ENCODE data around the gene GATAD2B. TPM values are rescaled to one million over a fixed set of nuclear protein-coding genes. Genes with fewer than 3 reads are reported as not detected.
"Not testable (repeated sequence)": the region's sequence is repeated elsewhere in the genome, so short reads cannot be mapped to it uniquely, and the experiment has no call there.

GATAD2B gene
- total RNA-seq, 1 donor, result 11.6 TPM

GRCh38 chr1:153786038-153786790 lies 136.6 kb downstream of the GATAD2B start:
- Histone ChIP-seq H3K9me3 (ENCODE audit: low read depth, low read length) (no peaks in the 10 kb centered on the region), H4K20me1 (ENCODE audit: insufficient read depth, low read length) (no peaks in the 10 kb centered on the region), H3K27ac (ENCODE audit: low read depth, low read length) (no peak overlapping the region), H2AFZ (ENCODE audit: low read length) (no peak overlapping the region), H3K36me3 (ENCODE audit: insufficient read depth, low read length) (no peaks in the 10 kb centered on the region), H3K4me3 (ENCODE audit: insufficient read depth, low read length) (no peak overlapping the region), H3K79me2 (ENCODE audit: insufficient read depth, low read length) (no peaks in the 10 kb centered on the region), H3K4me1 (ENCODE audit: insufficient read depth, low read length) (peaks cover 28% of the 10 kb centered on the region), H3K4me2 (ENCODE audit: insufficient read depth, low read length) (no peak overlapping the region), H3K27me3 (ENCODE audit: insufficient read depth, low read length) (no peaks in the 10 kb centered on the region)
- no peak for DNase-seq (ENCODE audit: insufficient read length, low spot score, missing footprints)
- no peak for TF ChIP-seq CTCF (IDR thresholded peaks at IDR 0.05; ENCODE audit: extremely low read depth, low read depth, low read length)

GRCh38 chr1:153783233-153784190 lies 139.3 kb downstream of the GATAD2B start:
- TF ChIP-seq CTCF (IDR thresholded peaks at IDR 0.05; ENCODE audit: extremely low read depth, low read depth, low read length), result no peak
- DNase-seq (ENCODE audit: insufficient read length, low spot score, missing footprints), result peak; percentile 99
- Histone ChIP-seq H3K36me3 (ENCODE audit: insufficient read depth, low read length) (no peaks in the 10 kb centered on the region), H3K27me3 (ENCODE audit: insufficient read depth, low read length) (no peaks in the 10 kb centered on the region), H3K4me1 (ENCODE audit: insufficient read depth, low read length) (peaks cover 11% of the 10 kb centered on the region), H4K20me1 (ENCODE audit: insufficient read depth, low read length) (no peaks in the 10 kb centered on the region), H2AFZ (ENCODE audit: low read length) (peak overlapping the region; percentile 94), H3K4me2 (ENCODE audit: insufficient read depth, low read length) (peak overlapping the region; percentile 97), H3K9me3 (ENCODE audit: low read depth, low read length) (no peaks in the 10 kb centered on the region), H3K4me3 (ENCODE audit: insufficient read depth, low read length) (peak overlapping the region; percentile 85), H3K27ac (ENCODE audit: low read depth, low read length) (peak overlapping the region; percentile 93), H3K79me2 (ENCODE audit: insufficient read depth, low read length) (no peaks in the 10 kb centered on the region)

- peak overlapping the region; percentile 94 for H2AFZ ChIP-seq (ENCODE audit: low read length)
- not testable (repeated sequence) for H3K27me3 ChIP-seq (ENCODE audit: insufficient read depth, low read length); DNase-seq (ENCODE audit: insufficient read length, low spot score, missing footprints); H3K79me2 ChIP-seq (ENCODE audit: insufficient read depth, low read length); H3K9me3 ChIP-seq (ENCODE audit: low read depth, low read length); H3K36me3 ChIP-seq (ENCODE audit: insufficient read depth, low read length); H4K20me1 ChIP-seq (ENCODE audit: insufficient read depth, low read length)
- peak overlapping the region; percentile 97 for H3K4me2 ChIP-seq (ENCODE audit: insufficient read depth, low read length)
- peak overlapping the region; percentile 93 for H3K27ac ChIP-seq (ENCODE audit: low read depth, low read length)
- peak overlapping the region; percentile 85 for H3K4me3 ChIP-seq (ENCODE audit: insufficient read depth, low read length)
- peaks cover 15% of the 10 kb centered on the region for H3K4me1 ChIP-seq (ENCODE audit: insufficient read depth, low read length)
Measured at GRCh38 chr1:153782648-153783047, 140.1 kb downstream of the GATAD2B start.

GRCh38 chr1:153780551-153780950 lies 142.2 kb downstream of the GATAD2B start:
- no peak overlapping the region for H2AFZ ChIP-seq (ENCODE audit: low read length)
- peaks cover 22% of the 10 kb centered on the region for H3K4me1 ChIP-seq (ENCODE audit: insufficient read depth, low read length)
- no peak overlapping the region for H3K27ac ChIP-seq (ENCODE audit: low read depth, low read length)
- H3K4me2 ChIP-seq (ENCODE audit: insufficient read depth, low read length), result no peak overlapping the region
- H3K27me3 ChIP-seq (ENCODE audit: insufficient read depth, low read length), result no peaks in the 10 kb centered on the region
- H3K36me3 ChIP-seq (ENCODE audit: insufficient read depth, low read length), result no peaks in the 10 kb centered on the region
- DNase-seq (ENCODE audit: insufficient read length, low spot score, missing footprints), result peak; percentile 77
- H3K9me3 ChIP-seq (ENCODE audit: low read depth, low read length), result no peaks in the 10 kb centered on the region
- TF ChIP-seq CTCF (IDR thresholded peaks at IDR 0.05; ENCODE audit: extremely low read depth, low read depth, low read length), result no peak
- H4K20me1 ChIP-seq (ENCODE audit: insufficient read depth, low read length), result no peaks in the 10 kb centered on the region
- no peaks in the 10 kb centered on the region for H3K79me2 ChIP-seq (ENCODE audit: insufficient read depth, low read length)
- no peak overlapping the region for H3K4me3 ChIP-seq (ENCODE audit: insufficient read depth, low read length)
